Kidney epithelial cell (primary cell): ENCODE data around the gene SCNN1B. TPM values are rescaled to one million over a fixed set of nuclear protein-coding genes. Genes with fewer than 3 reads are reported as not detected.
"Not testable (repeated sequence)": the region's sequence is repeated elsewhere in the genome, so short reads cannot be mapped to it uniquely, and the experiment has no call there.

Experiments used
- DNase-seq: peaks from one replicate; pipeline ENCODE4 v3.0.0-alpha.2; 2010; ENCODE audit warnings: low read depth
- H3K27me3 ChIP-seq: 2 replicates; pipeline ENCODE4 v1.6.0; 2011; ENCODE audit warnings: low read length; ENCODE audit not compliant: control insufficient read depth, insufficient read depth
- H3K36me3 ChIP-seq: 2 replicates; pipeline ENCODE4 v1.5.1; 2011; ENCODE audit warnings: low read length; ENCODE audit not compliant: control insufficient read depth, insufficient read depth
- H3K4me3 ChIP-seq: 2 replicates; pipeline ENCODE4 v1.5.1; 2011; ENCODE audit warnings: low read depth, mild to moderate bottlenecking, control low read depth, low read length
- CTCF ChIP-seq: IDR thresholded peaks from 2 replicates; pipeline ENCODE4 v1.5.1; 2011; ENCODE audit warnings: mild to moderate bottlenecking, moderate library complexity, low read length, control low read depth, inconsistent platforms; ENCODE audit not compliant: insufficient read depth, poor library complexity, severe bottlenecking
- total RNA-seq: library from RNA; depleted of rRNA; stranded (reverse); fragments of >200 nt; gene quantifications from 2 replicates; pipeline ENCODE4 v1.2.3, GENCODE V29; 2015

SCNN1B gene
- total RNA-seq, 1 donor from 2014 or later: 0.38 TPM

DNA sequence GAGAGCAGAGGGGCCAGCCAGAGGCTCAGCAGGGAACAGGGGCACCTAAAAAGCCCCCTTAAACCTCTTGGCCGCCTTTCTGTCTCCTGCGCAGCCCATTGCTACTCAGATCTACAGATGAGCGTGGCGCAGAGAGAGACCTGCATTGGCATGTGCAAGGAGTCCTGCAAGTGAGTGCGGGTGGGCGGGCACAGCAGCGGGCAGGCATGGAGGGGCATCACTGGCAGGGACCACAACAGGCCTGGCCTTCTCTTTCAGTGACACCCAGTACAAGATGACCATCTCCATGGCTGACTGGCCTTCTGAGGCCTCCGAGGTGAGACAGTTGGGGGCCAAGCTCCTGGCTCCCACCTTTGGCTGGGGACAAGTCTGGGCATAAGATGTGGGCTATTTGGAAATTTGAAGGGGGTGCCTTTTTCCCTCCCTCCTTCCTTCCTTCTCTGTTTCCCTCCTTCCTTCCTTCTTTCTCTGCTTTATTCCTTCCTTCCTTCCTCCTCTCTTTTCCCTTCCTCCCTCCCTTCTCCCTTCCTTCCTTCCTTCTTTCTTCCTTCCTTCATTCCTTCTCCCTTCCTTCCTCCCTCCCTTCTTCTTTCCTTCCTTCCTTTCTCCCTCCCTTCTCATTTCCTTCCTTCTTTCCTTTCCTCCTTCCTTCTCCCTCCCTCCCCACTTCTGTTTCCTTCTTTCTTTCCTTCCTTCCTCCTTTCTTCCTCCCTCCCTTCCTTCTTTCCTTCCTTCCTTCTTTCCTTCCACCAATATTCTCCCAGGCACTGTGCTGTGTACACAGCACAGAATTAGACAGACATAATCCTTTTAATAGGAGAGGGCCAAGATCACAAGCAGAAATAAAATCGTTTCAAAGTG is 75.2 kb downstream of the SCNN1B start:
- Histone ChIP-seq H3K36me3 (no peaks in the 10 kb centered on the region), H3K27me3 (peaks cover 2% of the 10 kb centered on the region), H3K4me3 (no peak overlapping the region)
- no peak for DNase-seq
- TF ChIP-seq CTCF: no peak

GRCh38 chr16:23378256-23378655 is 76.2 kb downstream of the SCNN1B start:
- no peak overlapping the region for H3K4me3 ChIP-seq
- no peak for TF ChIP-seq CTCF
- H3K27me3 ChIP-seq: peaks cover 2% of the 10 kb centered on the region
- DNase-seq: no peak
- H3K36me3 ChIP-seq: no peaks in the 10 kb centered on the region

DNA sequence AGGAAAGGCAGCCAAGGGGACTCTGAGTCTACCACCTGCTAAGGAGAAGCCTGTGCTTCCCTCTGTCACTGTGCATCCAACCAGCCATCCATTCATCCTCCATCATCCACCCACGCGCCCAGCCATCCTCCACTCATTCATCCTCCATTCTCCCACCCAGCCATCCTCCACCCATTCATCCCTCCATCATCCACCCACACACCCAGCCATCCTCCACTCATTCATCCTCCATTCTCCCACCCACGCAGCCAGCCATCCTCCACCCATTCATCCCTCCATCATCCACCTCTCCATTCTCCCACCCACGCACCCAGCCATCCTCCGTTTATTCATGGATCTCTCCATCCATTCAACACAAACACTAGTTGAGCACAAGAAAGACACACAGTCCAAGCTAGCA is 76.8 kb downstream of the SCNN1B start:
- Histone ChIP-seq H3K27me3 (peaks cover 2% of the 10 kb centered on the region), H3K36me3 (no peaks in the 10 kb centered on the region), H3K4me3 (no peak overlapping the region)
- DNase-seq: no peak
- no peak for TF ChIP-seq CTCF

GRCh38 chr16:23379707-23380106 is 77.6 kb downstream of the SCNN1B start:
- no peak for DNase-seq
- TF ChIP-seq CTCF: no peak
- Histone ChIP-seq H3K36me3 (no peaks in the 10 kb centered on the region), H3K27me3 (peaks cover 2% of the 10 kb centered on the region), H3K4me3 (no peak overlapping the region)

- no peaks in the 10 kb centered on the region for H3K36me3 ChIP-seq
- no peak overlapping the region for H3K4me3 ChIP-seq
- DNase-seq: no peak
- peaks cover 2% of the 10 kb centered on the region for H3K27me3 ChIP-seq
- no peak for TF ChIP-seq CTCF
These were observed 78.4 kb downstream of the SCNN1B start for GRCh38 chr16:23380501-23380951.

DNA sequence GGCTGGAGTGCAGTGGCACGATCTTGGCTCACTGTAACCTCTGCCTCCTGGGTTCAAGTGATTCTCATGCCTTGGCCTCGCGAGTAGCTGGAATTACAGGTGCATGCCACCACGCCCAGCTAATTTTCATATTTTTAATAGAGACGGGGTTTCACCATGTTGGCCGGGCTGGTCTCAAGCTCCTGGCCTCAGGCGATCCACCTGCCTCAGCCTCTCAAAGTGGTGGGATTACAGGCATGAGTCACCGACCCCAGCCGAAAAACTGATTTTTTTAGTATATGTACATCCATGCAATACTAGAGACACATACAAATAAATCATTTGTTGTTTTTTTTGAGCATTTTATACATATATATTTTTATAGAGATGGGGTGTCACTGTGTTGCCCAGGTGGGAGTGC is 79.6 kb downstream of the SCNN1B start:
- H3K27me3 ChIP-seq, H3K36me3 ChIP-seq, H3K4me3 ChIP-seq, DNase-seq: not testable (repeated sequence)
